Posterior vena cava (tissue), 2 donors: ENCODE results near the gene RHEBL1. TPM values are rescaled to one million over a fixed set of nuclear protein-coding genes. Genes with fewer than 3 reads are reported as not detected.

Experiments
- DNase-seq: peaks from one replicate; pipeline ENCODE4 v3.0.0-alpha.2; 2020; ENCODE audit warnings: low spot score
- intact Hi-C, 2 donors: fragments of 100-400 bp; cut with DNase I; formaldehyde crosslinking; loops; one replicate each; pipeline versions ENCODE4 v1.14.1 to v1.14.2; 2022 to 2023
- total RNA-seq, 2 donors: library from RNA; stranded (reverse); fragmentation: NEBNext Ultra II Directional; extraction: Animal tissue kit (Norgen Biotek cat#: 25700); gene quantifications; one replicate each; pipeline ENCODE4 v1.2.1, GENCODE V29; 2021
- donor health status: DM: yes; HTN: yes; CAD: no.
- donor health status: DM: yes; HTN: yes; CAD: no.

RHEBL1 gene
- total RNA-seq, 2 donors from 2014 or later = 0.38 TPM; not detected in 1

GRCh38 chr12:49041036-49041880, 28.5 kb downstream of the RHEBL1 start:
- intact Hi-C loops = no loop called here
- no peak for DNase-seq

GRCh38 chr12:49040364-49040855, 29.4 kb downstream of the RHEBL1 start:
- intact Hi-C loops = no loop called here

GRCh38 chr12:49039421-49040363, 30.1 kb downstream of the RHEBL1 start:
- peak; percentile 73 for DNase-seq
- intact Hi-C loops = no loop called here

More at GRCh38 chr12:49040364-49040855, 29.4 kb downstream of the RHEBL1 start:
- DNase-seq = no peak

GRCh38 chr12:49038291-49038955, 31.4 kb downstream of the RHEBL1 start:
- intact Hi-C loops = no loop called here
- DNase-seq = peak; percentile 76

- intact Hi-C loops = no loop called here
- no peak for DNase-seq
Observed at GRCh38 chr12:49037947-49038237, 31.9 kb downstream of the RHEBL1 start.

- DNase-seq = peak; percentile 74
- intact Hi-C loops = no loop called here
Observed at GRCh38 chr12:49037111-49037946, 32.5 kb downstream of the RHEBL1 start.

- no peak for DNase-seq
Observed at GRCh38 chr12:49036029-49036428, 33.8 kb downstream of the RHEBL1 start.

GRCh38 chr12:49034286-49034622, 35.5 kb downstream of the RHEBL1 start:
- DNase-seq = no peak

More at GRCh38 chr12:49036029-49036428, 33.8 kb downstream of the RHEBL1 start:
- intact Hi-C loops = no loop called here

GRCh38 chr12:49033611-49034285, 36.0 kb downstream of the RHEBL1 start:
- no peak for DNase-seq
- intact Hi-C loops = no loop called here

More at GRCh38 chr12:49034286-49034622, 35.5 kb downstream of the RHEBL1 start:
- intact Hi-C loops = no loop called here

GRCh38 chr12:49032679-49033447, 36.9 kb downstream of the RHEBL1 start:
- intact Hi-C loops = no loop called here
- DNase-seq = no peak

GRCh38 chr12:49032276-49032675, 37.5 kb downstream of the RHEBL1 start:
- intact Hi-C loops = no loop called here
- DNase-seq = no peak

- no peak for DNase-seq
- intact Hi-C loops = no loop called here
Observed at GRCh38 chr12:49031573-49032161, 38.1 kb downstream of the RHEBL1 start.

- DNase-seq = no peak
- intact Hi-C loops = no loop called here
Observed at GRCh38 chr12:49030714-49031572, 38.8 kb downstream of the RHEBL1 start.

GRCh38 chr12:49030119-49030518, 39.7 kb downstream of the RHEBL1 start:
- intact Hi-C loops = no loop called here
- DNase-seq = no peak

- DNase-seq = no peak
- intact Hi-C loops = no loop called here
Observed at GRCh38 chr12:49028666-49029275, 41.0 kb downstream of the RHEBL1 start.
